Measurements from ENCODE around the gene XRCC3. TPM values are rescaled to one million over a fixed set of nuclear protein-coding genes. Genes with fewer than 3 reads are reported as not detected.

The XRCC3 gene
- total RNA-seq, 4 donors from 2014 or later, result 7.8 to 47.6 (median 23.8) TPM

- WGBS, 2 donors (ENCODE audit: low coverage in 1 of 2), result 90 to 95% methylated on average over 2 of the region's 2 CpGs
- no peaks in the 10 kb centered on the region for H3K4me1 ChIP-seq
- TF ChIP-seq POLR2A (IDR thresholded peaks at IDR 0.05) (no peak), POLR2AphosphoS5 (IDR thresholded peaks at IDR 0.05) (no peak), EP300 (IDR thresholded peaks at IDR 0.05; ENCODE audit: low read depth) (no peak)
- TF ChIP-seq, protein P1, sequence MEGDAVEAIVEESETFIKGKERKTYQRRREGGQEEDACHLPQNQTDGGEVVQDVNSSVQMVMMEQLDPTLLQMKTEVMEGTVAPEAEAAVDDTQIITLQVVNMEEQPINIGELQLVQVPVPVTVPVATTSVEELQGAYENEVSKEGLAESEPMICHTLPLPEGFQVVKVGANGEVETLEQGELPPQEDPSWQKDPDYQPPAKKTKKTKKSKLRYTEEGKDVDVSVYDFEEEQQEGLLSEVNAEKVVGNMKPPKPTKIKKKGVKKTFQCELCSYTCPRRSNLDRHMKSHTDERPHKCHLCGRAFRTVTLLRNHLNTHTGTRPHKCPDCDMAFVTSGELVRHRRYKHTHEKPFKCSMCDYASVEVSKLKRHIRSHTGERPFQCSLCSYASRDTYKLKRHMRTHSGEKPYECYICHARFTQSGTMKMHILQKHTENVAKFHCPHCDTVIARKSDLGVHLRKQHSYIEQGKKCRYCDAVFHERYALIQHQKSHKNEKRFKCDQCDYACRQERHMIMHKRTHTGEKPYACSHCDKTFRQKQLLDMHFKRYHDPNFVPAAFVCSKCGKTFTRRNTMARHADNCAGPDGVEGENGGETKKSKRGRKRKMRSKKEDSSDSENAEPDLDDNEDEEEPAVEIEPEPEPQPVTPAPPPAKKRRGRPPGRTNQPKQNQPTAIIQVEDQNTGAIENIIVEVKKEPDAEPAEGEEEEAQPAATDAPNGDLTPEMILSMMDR (IDR thresholded peaks at IDR 0.05), result no peak
- no peak overlapping the region for H3K27ac ChIP-seq
- DNase-seq, result no peak
- no peaks in the 10 kb centered on the region for H3K9me3 ChIP-seq
- peaks cover 2 to 85% (median 41%) of the 10 kb centered on the region in 4 donors for H3K36me3 ChIP-seq
- no peaks in the 10 kb centered on the region for H3K27me3 ChIP-seq
- intact Hi-C loops (cut with DNase I; ENCODE audit: low total_unique reads) (no loop called here), in situ Hi-C loops (cut with MboI; ENCODE audit: low pct_ligation_motif_present in 1 of 4, low pct_unique_long_range_greater_than_20kb in 1 of 4, low sequenced_read_pairs in 3 of 4) (no loop called here)
- H3K4me3 ChIP-seq, result no peak overlapping the region
Measured at GRCh38 chr14:103669370-103669769, 45.9 kb downstream of the XRCC3 start.

- intact Hi-C loops (cut with DNase I; ENCODE audit: low total_unique reads), result no loop called here
- H3K27ac ChIP-seq, result no peak overlapping the region
- no peaks in the 10 kb centered on the region for H3K9me3 ChIP-seq
- H3K36me3 ChIP-seq, result peaks cover 2 to 83% (median 33%) of the 10 kb centered on the region in 4 donors
- peaks cover 0 to 5% (median 0%) of the 10 kb centered on the region in 4 donors for H3K4me1 ChIP-seq
- no peaks in the 10 kb centered on the region for H3K27me3 ChIP-seq
- WGBS, 2 donors (ENCODE audit: low coverage in 1 of 2), result 100% methylated on average over 3 of the region's 3 CpGs
- in situ Hi-C loops (cut with MboI; ENCODE audit: low pct_ligation_motif_present in 1 of 4, low pct_unique_long_range_greater_than_20kb in 1 of 4, low sequenced_read_pairs in 3 of 4), result no loop called here
- TF ChIP-seq POLR2AphosphoS5 (IDR thresholded peaks at IDR 0.05), result no peak
- TF ChIP-seq POLR2A (IDR thresholded peaks at IDR 0.05), result no peak
- no peak for TF ChIP-seq EP300 (IDR thresholded peaks at IDR 0.05; ENCODE audit: low read depth)
- TF ChIP-seq, protein P1 (IDR thresholded peaks at IDR 0.05), result no peak
- no peak for DNase-seq
- H3K4me3 ChIP-seq, result no peak overlapping the region
Measured at GRCh38 chr14:103668117-103668516, 47.1 kb downstream of the XRCC3 start.

GRCh38 chr14:103667671-103668070, 47.6 kb downstream of the XRCC3 start:
- Histone ChIP-seq H3K9me3 (no peaks in the 10 kb centered on the region), H3K36me3 (peaks cover 0 to 81% (median 31%) of the 10 kb centered on the region in 4 donors), H3K4me1 (peaks cover 0 to 5% (median 0%) of the 10 kb centered on the region in 4 donors), H3K27ac (no peak overlapping the region), H3K4me3 (no peak overlapping the region), H3K27me3 (no peaks in the 10 kb centered on the region)
- no peak for DNase-seq
- intact Hi-C loops (cut with DNase I; ENCODE audit: low total_unique reads) (no loop called here), in situ Hi-C loops (cut with MboI; ENCODE audit: low pct_ligation_motif_present in 1 of 4, low pct_unique_long_range_greater_than_20kb in 1 of 4, low sequenced_read_pairs in 3 of 4) (no loop called here)
- 80 to 82% methylated on average over 3 to 4 of the region's 4 CpGs for WGBS, 2 donors (ENCODE audit: low coverage in 1 of 2)
- TF ChIP-seq POLR2A (IDR thresholded peaks at IDR 0.05) (no peak), EP300 (IDR thresholded peaks at IDR 0.05; ENCODE audit: low read depth) (no peak), POLR2AphosphoS5 (IDR thresholded peaks at IDR 0.05) (no peak)
- TF ChIP-seq, protein P1 (IDR thresholded peaks at IDR 0.05), result no peak

- Histone ChIP-seq H3K36me3 (peaks cover 0 to 71% (median 22%) of the 10 kb centered on the region in 4 donors), H3K27ac (peak overlapping the region; percentile 27 to 60 (median 28)), H3K27me3 (no peaks in the 10 kb centered on the region), H3K9me3 (no peaks in the 10 kb centered on the region), H3K4me3 (no peak overlapping the region), H3K4me1 (peaks cover 0 to 5% (median 0%) of the 10 kb centered on the region in 4 donors)
- TF ChIP-seq EP300 (IDR thresholded peaks at IDR 0.05; ENCODE audit: low read depth) (no peak), POLR2AphosphoS5 (IDR thresholded peaks at IDR 0.05) (no peak), POLR2A (IDR thresholded peaks at IDR 0.05) (no peak)
- TF ChIP-seq, protein P1 (IDR thresholded peaks at IDR 0.05), result no peak
- intact Hi-C loops (cut with DNase I; ENCODE audit: low total_unique reads), result no loop called here
- in situ Hi-C loops (cut with MboI; ENCODE audit: low pct_ligation_motif_present in 1 of 4, low pct_unique_long_range_greater_than_20kb in 1 of 4, low sequenced_read_pairs in 3 of 4), result no loop called here
- no peak for DNase-seq
- 92% methylated on average over 13 of the region's 13 CpGs; no CpG with 5 or more reads in 1 of the 2 donors for WGBS, 2 donors (ENCODE audit: low coverage in 1 of 2)
Measured at GRCh38 chr14:103663506-103663905, 51.7 kb downstream of the XRCC3 start.

Measured in transverse colon (tissue), 4 donors.